Right lobe of liver (tissue), 6 donors: Measurements from ENCODE around the gene FAF2. TPM values are rescaled to one million over a fixed set of nuclear protein-coding genes. Genes with fewer than 3 reads are reported as not detected.

Source experiments
- ATAC-seq, 4 donors: fragments of 200-7000 bp; cut with Tn5 transposase; one replicate each; pipeline ENCODE4 v1.9.1; 2020; ENCODE audit warnings: mild to moderate bottlenecking in 4 of 4, moderate library complexity in 4 of 4
- DNase-seq, 3 donors: peaks; one replicate each; pipeline ENCODE4 v3.0.0-alpha.2; 2020
- H3K27ac ChIP-seq, 3 donors: fragments of 200-600 bp; one replicate each; pipeline ENCODE4 v1.8.0; 2022
- H3K27me3 ChIP-seq, 2 donors: fragments of 200-600 bp; one replicate each; pipeline ENCODE4 v1.8.0; 2022
- H3K36me3 ChIP-seq, 4 donors: fragments of 200-600 bp; sonication (generic) in 1 of 4; one replicate each; pipeline versions ENCODE4 v1.5.1 to v1.8.0; 2017 to 2022; ENCODE audit warnings: control low read depth in 1 of 4
- H3K4me1 ChIP-seq, 4 donors: fragments of 200-600 bp; sonication (generic) in 1 of 4; one replicate each; pipeline versions ENCODE4 v1.5.1 to v1.8.0; 2017 to 2022; ENCODE audit warnings: control low read depth in 1 of 4
- H3K4me3 ChIP-seq, 3 donors: fragments of 200-600 bp; one replicate each; pipeline ENCODE4 v1.8.0; 2022
- H3K9me3 ChIP-seq, 4 donors: fragments of 200-600 bp; sonication (generic) in 1 of 4; one replicate each; pipeline versions ENCODE4 v1.5.1 to v1.8.0; 2017 to 2022; ENCODE audit warnings: control low read depth in 1 of 4
- POLR2A ChIP-seq: fragments of 450-650 bp; IDR thresholded peaks from one replicate; pipeline ENCODE4 v1.6.1; 2017; ENCODE audit warnings: antibody characterized with exemption, mild to moderate bottlenecking
- WGBS: methylation state at CpG from one replicate; pipeline ENCODE4 v1.1.6; 2018; ENCODE audit warnings: low coverage, low lambda C conversion rate; ENCODE audit not compliant: insufficient coverage; ENCODE audit errors: missing lambda C conversion rate; 5-methylcytosine and 5-hydroxymethylcytosine counted together
- intact Hi-C, 2 donors: fragments of 100-400 bp; cut with DNase I; formaldehyde crosslinking; loops; one replicate each; pipeline versions ENCODE4 v1.11.2 to v1.14.1; 2022
- total RNA-seq, 6 experiments: library from RNA; depleted of rRNA in 2 of 6; stranded (reverse); fragments of >200 nt in 2 of 6; fragmentation: NEBNext Ultra II Directional in 3 of 6; extraction: Animal tissue kit (Norgen Biotek cat#: 25700) in 3 of 6; gene quantifications; one replicate each; pipeline versions ENCODE4 v1.1.0 to v1.2.4, GENCODE V29; 2016 to 2023
- TF ChIP-seq, protein P1 (sequence below), 4 donors: fragments of 200-600 bp in 3 of 4; fragments of 450-650 bp in 1 of 4; IDR thresholded peaks; one replicate each; pipeline versions ENCODE4 v1.5.1 to v1.8.0; 2016 to 2022; ENCODE audit warnings: antibody characterized with exemption in 4 of 4, mild to moderate bottlenecking in 2 of 4
- donor health status: DM: no; HTN: yes; CAD: no.
- donor health status: DM: no; HTN: no; CAD: no.
- donor health status: DM: no; HTN: no; CAD: no.
- donor health status: DM: no; HTN: yes; CAD: no.
- donor health status: DM: no; HTN: yes; CAD: no.

Gene FAF2
- total RNA-seq, 6 experiments from 2014 or later = 17.5 to 23.3 (median 19.8) TPM

GRCh38 chr5:176466245-176466871, 18.2 kb downstream of the FAF2 start:
- H3K27me3 ChIP-seq = no peaks in the 10 kb centered on the region
- H3K4me3 ChIP-seq = no peak overlapping the region
- H3K27ac ChIP-seq = peak overlapping the region; percentile 34 to 86 (median 78)
- intact Hi-C loops = no loop called here
- peaks cover 0 to 68% (median 22%) of the 10 kb centered on the region in 4 donors for H3K4me1 ChIP-seq
- whole genome bisulfite sequencing = 11% methylated on average over 6 of the region's 6 CpGs
- no peak for TF ChIP-seq POLR2A
- TF ChIP-seq, protein P1, sequence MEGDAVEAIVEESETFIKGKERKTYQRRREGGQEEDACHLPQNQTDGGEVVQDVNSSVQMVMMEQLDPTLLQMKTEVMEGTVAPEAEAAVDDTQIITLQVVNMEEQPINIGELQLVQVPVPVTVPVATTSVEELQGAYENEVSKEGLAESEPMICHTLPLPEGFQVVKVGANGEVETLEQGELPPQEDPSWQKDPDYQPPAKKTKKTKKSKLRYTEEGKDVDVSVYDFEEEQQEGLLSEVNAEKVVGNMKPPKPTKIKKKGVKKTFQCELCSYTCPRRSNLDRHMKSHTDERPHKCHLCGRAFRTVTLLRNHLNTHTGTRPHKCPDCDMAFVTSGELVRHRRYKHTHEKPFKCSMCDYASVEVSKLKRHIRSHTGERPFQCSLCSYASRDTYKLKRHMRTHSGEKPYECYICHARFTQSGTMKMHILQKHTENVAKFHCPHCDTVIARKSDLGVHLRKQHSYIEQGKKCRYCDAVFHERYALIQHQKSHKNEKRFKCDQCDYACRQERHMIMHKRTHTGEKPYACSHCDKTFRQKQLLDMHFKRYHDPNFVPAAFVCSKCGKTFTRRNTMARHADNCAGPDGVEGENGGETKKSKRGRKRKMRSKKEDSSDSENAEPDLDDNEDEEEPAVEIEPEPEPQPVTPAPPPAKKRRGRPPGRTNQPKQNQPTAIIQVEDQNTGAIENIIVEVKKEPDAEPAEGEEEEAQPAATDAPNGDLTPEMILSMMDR (IDR thresholded peaks at IDR 0.05) = no peak
- ATAC-seq = peak; percentile 75 to 92 (median 90)
- peak in 2 of 3 donors; percentile 26 to 57 for DNase-seq
- no peaks in the 10 kb centered on the region for H3K36me3 ChIP-seq
- no peaks in the 10 kb centered on the region for H3K9me3 ChIP-seq

- H3K9me3 ChIP-seq = no peaks in the 10 kb centered on the region
- H3K27me3 ChIP-seq = no peaks in the 10 kb centered on the region
- WGBS = 41% methylated on average over 1 of the region's 1 CpG
- ATAC-seq (peak in 2 of 4 donors; percentile 37 to 41), DNase-seq (peak in 1 of 3 donors; percentile 60)
- no peak overlapping the region for H3K27ac ChIP-seq
- peaks cover 0 to 61% (median 22%) of the 10 kb centered on the region in 4 donors for H3K4me1 ChIP-seq
- intact Hi-C loops = no loop called here
- no peaks in the 10 kb centered on the region for H3K36me3 ChIP-seq
- TF ChIP-seq, protein P1 (IDR thresholded peaks at IDR 0.05) = no peak
- TF ChIP-seq POLR2A = no peak
- no peak overlapping the region for H3K4me3 ChIP-seq
Observed at GRCh38 chr5:176469296-176469695, 21.1 kb downstream of the FAF2 start.

- WGBS = 58% methylated on average over 4 of the region's 4 CpGs
- no peak for DNase-seq
- Histone ChIP-seq H3K36me3 (no peaks in the 10 kb centered on the region), H3K27me3 (no peaks in the 10 kb centered on the region), H3K4me1 (peaks cover 0 to 49% (median 17%) of the 10 kb centered on the region in 4 donors), H3K4me3 (no peak overlapping the region), H3K9me3 (no peaks in the 10 kb centered on the region), H3K27ac (peak overlapping the region in 1 of 3 donors; percentile 26)
- TF ChIP-seq POLR2A = no peak
- TF ChIP-seq, protein P1 (IDR thresholded peaks at IDR 0.05) = no peak
- intact Hi-C loops = no loop called here
- peak in 2 of 4 donors; percentile 31 to 69 for ATAC-seq
Observed at GRCh38 chr5:176470539-176470938, 22.4 kb downstream of the FAF2 start.

GRCh38 chr5:176471098-176471497, 22.9 kb downstream of the FAF2 start:
- H3K27ac ChIP-seq = peak overlapping the region in 1 of 3 donors; percentile 26
- WGBS = 100% methylated on average over 2 of the region's 2 CpGs
- no peaks in the 10 kb centered on the region for H3K27me3 ChIP-seq
- no peak for ATAC-seq
- H3K4me1 ChIP-seq = peaks cover 0 to 43% (median 15%) of the 10 kb centered on the region in 4 donors
- H3K4me3 ChIP-seq = no peak overlapping the region
- DNase-seq = no peak
- no peaks in the 10 kb centered on the region for H3K36me3 ChIP-seq
- TF ChIP-seq POLR2A = no peak
- TF ChIP-seq, protein P1 (IDR thresholded peaks at IDR 0.05) = no peak
- no peaks in the 10 kb centered on the region for H3K9me3 ChIP-seq
- intact Hi-C loops = no loop called here
